Measurements from ENCODE around the gene BBC3.

DNA sequence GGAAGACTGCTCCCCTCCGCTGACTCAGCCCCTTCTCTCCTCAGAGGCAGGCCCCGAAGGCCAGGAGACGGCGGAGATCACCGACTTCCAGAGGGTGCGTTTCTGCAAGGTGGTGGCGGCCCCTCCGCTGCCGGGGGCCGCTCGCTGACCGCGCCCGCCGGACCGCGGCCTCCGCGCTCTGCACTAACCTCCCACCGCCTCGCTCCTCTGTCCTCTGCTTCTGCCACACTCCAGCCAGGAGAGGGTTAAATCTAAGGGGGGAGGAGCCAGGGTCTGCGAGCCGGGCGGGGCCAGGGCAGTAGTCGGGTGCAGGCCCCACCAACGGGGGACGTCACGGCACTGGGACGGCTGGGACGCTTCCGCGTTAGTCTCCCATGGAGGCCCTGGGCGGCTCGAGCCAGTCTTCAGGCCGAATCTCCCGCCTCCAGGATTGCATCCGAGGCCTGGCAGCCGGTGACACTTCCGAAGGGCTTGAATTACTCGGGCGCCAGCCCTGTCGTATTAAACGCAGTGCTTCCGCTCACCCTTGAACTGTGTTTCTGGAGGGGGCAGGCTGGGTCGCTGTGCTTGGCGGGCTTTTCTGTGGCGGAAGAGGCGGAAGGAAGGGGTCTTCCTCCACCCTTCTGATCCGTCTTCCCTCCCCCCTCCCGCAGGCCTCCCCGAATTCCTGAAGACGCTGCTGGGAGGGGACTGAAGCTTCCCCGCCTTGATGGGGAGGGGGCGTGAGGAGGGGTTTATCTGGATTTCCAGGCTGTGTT is 42.5 kb upstream of the BBC3 start:
- TF ChIP-seq, protein P1, sequence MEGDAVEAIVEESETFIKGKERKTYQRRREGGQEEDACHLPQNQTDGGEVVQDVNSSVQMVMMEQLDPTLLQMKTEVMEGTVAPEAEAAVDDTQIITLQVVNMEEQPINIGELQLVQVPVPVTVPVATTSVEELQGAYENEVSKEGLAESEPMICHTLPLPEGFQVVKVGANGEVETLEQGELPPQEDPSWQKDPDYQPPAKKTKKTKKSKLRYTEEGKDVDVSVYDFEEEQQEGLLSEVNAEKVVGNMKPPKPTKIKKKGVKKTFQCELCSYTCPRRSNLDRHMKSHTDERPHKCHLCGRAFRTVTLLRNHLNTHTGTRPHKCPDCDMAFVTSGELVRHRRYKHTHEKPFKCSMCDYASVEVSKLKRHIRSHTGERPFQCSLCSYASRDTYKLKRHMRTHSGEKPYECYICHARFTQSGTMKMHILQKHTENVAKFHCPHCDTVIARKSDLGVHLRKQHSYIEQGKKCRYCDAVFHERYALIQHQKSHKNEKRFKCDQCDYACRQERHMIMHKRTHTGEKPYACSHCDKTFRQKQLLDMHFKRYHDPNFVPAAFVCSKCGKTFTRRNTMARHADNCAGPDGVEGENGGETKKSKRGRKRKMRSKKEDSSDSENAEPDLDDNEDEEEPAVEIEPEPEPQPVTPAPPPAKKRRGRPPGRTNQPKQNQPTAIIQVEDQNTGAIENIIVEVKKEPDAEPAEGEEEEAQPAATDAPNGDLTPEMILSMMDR (conservative IDR thresholded peaks at IDR 0.05; ENCODE audit: low read depth in 2 of 2), result no peak; a peak in 1 of 4 replicates
- TF ChIP-seq EZH2phosphoT487 (IDR thresholded peaks at IDR 0.05; ENCODE audit: unreplicated experiment) (no peak), POLR2AphosphoS5 (IDR thresholded peaks at IDR 0.05; ENCODE audit: low read depth) (peak; percentile 54; the same call in 1 of the 2 replicates), EZH2 (IDR thresholded peaks at IDR 0.05; ENCODE audit: low read depth, unreplicated experiment) (no peak), CREB1 (CRISPR knock-in tag; IDR thresholded peaks at IDR 0.05; ENCODE audit: low read depth) (peak; percentile 74), ZNF114 (CRISPR knock-in tag; IDR thresholded peaks at IDR 0.05) (no peak), NANOG (IDR thresholded peaks at IDR 0.05; ENCODE audit: borderline replicate concordance) (no peak), JUNB (IDR thresholded peaks at IDR 0.05; ENCODE audit: unreplicated experiment) (no peak)
- TF ChIP-seq, protein P2, sequence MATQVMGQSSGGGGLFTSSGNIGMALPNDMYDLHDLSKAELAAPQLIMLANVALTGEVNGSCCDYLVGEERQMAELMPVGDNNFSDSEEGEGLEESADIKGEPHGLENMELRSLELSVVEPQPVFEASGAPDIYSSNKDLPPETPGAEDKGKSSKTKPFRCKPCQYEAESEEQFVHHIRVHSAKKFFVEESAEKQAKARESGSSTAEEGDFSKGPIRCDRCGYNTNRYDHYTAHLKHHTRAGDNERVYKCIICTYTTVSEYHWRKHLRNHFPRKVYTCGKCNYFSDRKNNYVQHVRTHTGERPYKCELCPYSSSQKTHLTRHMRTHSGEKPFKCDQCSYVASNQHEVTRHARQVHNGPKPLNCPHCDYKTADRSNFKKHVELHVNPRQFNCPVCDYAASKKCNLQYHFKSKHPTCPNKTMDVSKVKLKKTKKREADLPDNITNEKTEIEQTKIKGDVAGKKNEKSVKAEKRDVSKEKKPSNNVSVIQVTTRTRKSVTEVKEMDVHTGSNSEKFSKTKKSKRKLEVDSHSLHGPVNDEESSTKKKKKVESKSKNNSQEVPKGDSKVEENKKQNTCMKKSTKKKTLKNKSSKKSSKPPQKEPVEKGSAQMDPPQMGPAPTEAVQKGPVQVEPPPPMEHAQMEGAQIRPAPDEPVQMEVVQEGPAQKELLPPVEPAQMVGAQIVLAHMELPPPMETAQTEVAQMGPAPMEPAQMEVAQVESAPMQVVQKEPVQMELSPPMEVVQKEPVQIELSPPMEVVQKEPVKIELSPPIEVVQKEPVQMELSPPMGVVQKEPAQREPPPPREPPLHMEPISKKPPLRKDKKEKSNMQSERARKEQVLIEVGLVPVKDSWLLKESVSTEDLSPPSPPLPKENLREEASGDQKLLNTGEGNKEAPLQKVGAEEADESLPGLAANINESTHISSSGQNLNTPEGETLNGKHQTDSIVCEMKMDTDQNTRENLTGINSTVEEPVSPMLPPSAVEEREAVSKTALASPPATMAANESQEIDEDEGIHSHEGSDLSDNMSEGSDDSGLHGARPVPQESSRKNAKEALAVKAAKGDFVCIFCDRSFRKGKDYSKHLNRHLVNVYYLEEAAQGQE (IDR thresholded peaks at IDR 0.05; ENCODE audit: unreplicated experiment), result no peak

Data from GM23338 (cell line).